ENCODE results near the gene DCDC2C.
A peak's percentile ranks its signal among the peaks of the same experiment; 100 is the strongest.

DNA sequence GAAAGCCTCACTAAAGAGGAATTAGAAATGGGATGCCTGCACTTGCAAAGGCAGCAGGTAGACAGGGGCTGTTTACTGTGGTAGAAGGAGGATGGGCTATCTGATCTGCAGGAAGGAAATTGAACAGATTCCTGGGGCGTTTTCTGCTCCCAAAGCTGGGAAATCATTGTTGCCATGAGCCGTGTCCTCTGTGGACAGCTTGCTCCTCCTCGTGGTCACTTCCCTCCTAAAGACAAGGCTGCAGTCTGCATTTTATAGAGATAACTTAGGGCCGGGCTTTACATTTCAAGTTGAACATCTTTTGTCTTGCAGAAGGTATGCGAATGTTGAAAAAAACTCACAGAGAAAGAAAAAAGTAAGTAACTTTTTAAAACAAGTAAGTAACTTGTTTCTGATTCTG lies 50.9 kb downstream of the DCDC2C start:
- TF ChIP-seq POLR2AphosphoS5 (IDR thresholded peaks at IDR 0.05) (no peak), POLR2A (IDR thresholded peaks at IDR 0.05) (no peak)
- TF ChIP-seq, protein P1, sequence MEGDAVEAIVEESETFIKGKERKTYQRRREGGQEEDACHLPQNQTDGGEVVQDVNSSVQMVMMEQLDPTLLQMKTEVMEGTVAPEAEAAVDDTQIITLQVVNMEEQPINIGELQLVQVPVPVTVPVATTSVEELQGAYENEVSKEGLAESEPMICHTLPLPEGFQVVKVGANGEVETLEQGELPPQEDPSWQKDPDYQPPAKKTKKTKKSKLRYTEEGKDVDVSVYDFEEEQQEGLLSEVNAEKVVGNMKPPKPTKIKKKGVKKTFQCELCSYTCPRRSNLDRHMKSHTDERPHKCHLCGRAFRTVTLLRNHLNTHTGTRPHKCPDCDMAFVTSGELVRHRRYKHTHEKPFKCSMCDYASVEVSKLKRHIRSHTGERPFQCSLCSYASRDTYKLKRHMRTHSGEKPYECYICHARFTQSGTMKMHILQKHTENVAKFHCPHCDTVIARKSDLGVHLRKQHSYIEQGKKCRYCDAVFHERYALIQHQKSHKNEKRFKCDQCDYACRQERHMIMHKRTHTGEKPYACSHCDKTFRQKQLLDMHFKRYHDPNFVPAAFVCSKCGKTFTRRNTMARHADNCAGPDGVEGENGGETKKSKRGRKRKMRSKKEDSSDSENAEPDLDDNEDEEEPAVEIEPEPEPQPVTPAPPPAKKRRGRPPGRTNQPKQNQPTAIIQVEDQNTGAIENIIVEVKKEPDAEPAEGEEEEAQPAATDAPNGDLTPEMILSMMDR (IDR thresholded peaks at IDR 0.05): peak in 1 of 4 experiments; percentile 20
